A673 (cell line): ENCODE measurements around the gene NPLOC4.

Experiments
- CTCF ChIP-seq: fragments of 300-800, 200-600 bp; sonication (generic); conservative IDR thresholded peaks from 2 replicates; pipeline ENCODE4 v1.5.1; 2017; ENCODE audit warnings: low read depth, mild to moderate bottlenecking, antibody characterized with exemption, low read length, moderate library complexity, mixed read lengths
- EZH2 ChIP-seq: fragments of 200-600 bp; sonication (generic); IDR thresholded peaks from 2 replicates; pipeline ENCODE4 v1.6.1; 2017; ENCODE audit warnings: borderline replicate concordance, low read depth, mild to moderate bottlenecking, mixed read lengths, antibody characterized with exemption, low read length; ENCODE audit not compliant: poor library complexity, severe bottlenecking

- no peak for TF ChIP-seq EZH2
- TF ChIP-seq CTCF: no peak
These were observed 104.2 kb downstream of the NPLOC4 start for GRCh38 chr17:81532490-81533287.
